Stimulated activated CD4-positive, alpha-beta T cell treated with anti-CD3 and anti-CD28 coated beads, Interleukin-4, amount 100 ng/mL, for 48 hours (primary cell): ENCODE measurements around the gene CTRB1.

Source experiments
- DNase-seq, 2 donors: peaks; one replicate each; pipeline ENCODE4 v3.0.0-alpha.2; 2020; ENCODE audit warnings: low read depth in 2 of 2

CTRB1 gene

GRCh38 chr16:75225678-75226515 is 7.1 kb downstream of the CTRB1 start:
- DNase-seq, result no peak

- no peak for DNase-seq
Measured at GRCh38 chr16:75226550-75227360, 8.0 kb downstream of the CTRB1 start.

GRCh38 chr16:75227361-75228142 is 8.8 kb downstream of the CTRB1 start:
- DNase-seq, result no peak

GRCh38 chr16:75228143-75228976 is 9.6 kb downstream of the CTRB1 start:
- DNase-seq, result no peak

- no peak for DNase-seq
Measured at GRCh38 chr16:75229172-75230031, 10.6 kb downstream of the CTRB1 start.

- DNase-seq, result no peak
Measured at GRCh38 chr16:75230471-75231110, 11.8 kb downstream of the CTRB1 start.

GRCh38 chr16:75231570-75231969 is 12.8 kb downstream of the CTRB1 start:
- DNase-seq, result no peak

GRCh38 chr16:75233611-75233938 is 14.8 kb downstream of the CTRB1 start:
- no peak for DNase-seq

GRCh38 chr16:75234856-75235696 is 16.3 kb downstream of the CTRB1 start:
- DNase-seq, result no peak

GRCh38 chr16:75235721-75236193 is 17.0 kb downstream of the CTRB1 start:
- DNase-seq, result no peak

- DNase-seq, result no peak
Measured at GRCh38 chr16:75236232-75236631, 17.4 kb downstream of the CTRB1 start.

GRCh38 chr16:75236736-75237397 is 18.1 kb downstream of the CTRB1 start:
- DNase-seq, result no peak

GRCh38 chr16:75237398-75238131 is 18.8 kb downstream of the CTRB1 start:
- DNase-seq, result no peak

- no peak for DNase-seq
Measured at GRCh38 chr16:75238132-75238852, 19.5 kb downstream of the CTRB1 start.

- DNase-seq, result no peak
Measured at GRCh38 chr16:75238853-75239541, 20.2 kb downstream of the CTRB1 start.

GRCh38 chr16:75239542-75240122 is 20.8 kb downstream of the CTRB1 start:
- no peak for DNase-seq
